ENCODE data around the gene KIAA1958.
"Not testable (repeated sequence)": the region's sequence is repeated elsewhere in the genome, so short reads cannot be mapped to it uniquely, and the experiment has no call there.

Gene KIAA1958

GRCh38 chr9:112582371-112583262 is 96.0 kb downstream of the KIAA1958 start:
- Histone ChIP-seq H3K4me2 (ENCODE audit: low read length) (no peak overlapping the region), H3K79me2 (ENCODE audit: low read length) (no peaks in the 10 kb centered on the region), H3K4me3 (ENCODE audit: low read length) (no peak overlapping the region)

GRCh38 chr9:112586599-112587155 is 100.0 kb downstream of the KIAA1958 start:
- Histone ChIP-seq H3K36me3 (replicated peaks; ENCODE audit: low read depth, low read length) (no peaks in the 10 kb centered on the region), H3K27ac (ENCODE audit: low read length) (no peak overlapping the region), H3K4me2 (ENCODE audit: low read length) (no peak overlapping the region), H3K27me3 (ENCODE audit: low read depth, low read length) (no peaks in the 10 kb centered on the region), H3K9ac (ENCODE audit: low read length) (no peak overlapping the region), H2AFZ (ENCODE audit: low read depth, low read length) (no peak overlapping the region), H3K4me1 (ENCODE audit: low read length) (no peaks in the 10 kb centered on the region), H3K9me3 (ENCODE audit: insufficient read depth, low read length) (no peaks in the 10 kb centered on the region), H3K79me2 (ENCODE audit: low read length) (no peaks in the 10 kb centered on the region), H3K4me3 (ENCODE audit: low read length) (no peak overlapping the region), H4K20me1 (ENCODE audit: insufficient read depth, low read length) (no peaks in the 10 kb centered on the region)
- TF ChIP-seq EZH2phosphoT487 (IDR thresholded peaks at IDR 0.05; ENCODE audit: low read depth) = no peak
- TF ChIP-seq, protein P1, sequence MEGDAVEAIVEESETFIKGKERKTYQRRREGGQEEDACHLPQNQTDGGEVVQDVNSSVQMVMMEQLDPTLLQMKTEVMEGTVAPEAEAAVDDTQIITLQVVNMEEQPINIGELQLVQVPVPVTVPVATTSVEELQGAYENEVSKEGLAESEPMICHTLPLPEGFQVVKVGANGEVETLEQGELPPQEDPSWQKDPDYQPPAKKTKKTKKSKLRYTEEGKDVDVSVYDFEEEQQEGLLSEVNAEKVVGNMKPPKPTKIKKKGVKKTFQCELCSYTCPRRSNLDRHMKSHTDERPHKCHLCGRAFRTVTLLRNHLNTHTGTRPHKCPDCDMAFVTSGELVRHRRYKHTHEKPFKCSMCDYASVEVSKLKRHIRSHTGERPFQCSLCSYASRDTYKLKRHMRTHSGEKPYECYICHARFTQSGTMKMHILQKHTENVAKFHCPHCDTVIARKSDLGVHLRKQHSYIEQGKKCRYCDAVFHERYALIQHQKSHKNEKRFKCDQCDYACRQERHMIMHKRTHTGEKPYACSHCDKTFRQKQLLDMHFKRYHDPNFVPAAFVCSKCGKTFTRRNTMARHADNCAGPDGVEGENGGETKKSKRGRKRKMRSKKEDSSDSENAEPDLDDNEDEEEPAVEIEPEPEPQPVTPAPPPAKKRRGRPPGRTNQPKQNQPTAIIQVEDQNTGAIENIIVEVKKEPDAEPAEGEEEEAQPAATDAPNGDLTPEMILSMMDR (IDR thresholded peaks at IDR 0.05; ENCODE audit: low read depth, low read length) = no peak

More at GRCh38 chr9:112582371-112583262, 96.0 kb downstream of the KIAA1958 start:
- Histone ChIP-seq H3K4me1 (ENCODE audit: low read length) (no peaks in the 10 kb centered on the region), H3K27me3 (ENCODE audit: low read depth, low read length) (no peaks in the 10 kb centered on the region), H2AFZ (ENCODE audit: low read depth, low read length) (no peak overlapping the region), H4K20me1 (ENCODE audit: insufficient read depth, low read length) (no peaks in the 10 kb centered on the region), H3K27ac (ENCODE audit: low read length) (no peak overlapping the region), H3K9ac (ENCODE audit: low read length) (no peak overlapping the region), H3K9me3 (ENCODE audit: insufficient read depth, low read length) (no peaks in the 10 kb centered on the region), H3K36me3 (replicated peaks; ENCODE audit: low read depth, low read length) (no peaks in the 10 kb centered on the region)
- TF ChIP-seq, protein P1 (IDR thresholded peaks at IDR 0.05; ENCODE audit: low read depth, low read length) = no peak
- no peak for TF ChIP-seq EZH2phosphoT487 (IDR thresholded peaks at IDR 0.05; ENCODE audit: low read depth)

DNA sequence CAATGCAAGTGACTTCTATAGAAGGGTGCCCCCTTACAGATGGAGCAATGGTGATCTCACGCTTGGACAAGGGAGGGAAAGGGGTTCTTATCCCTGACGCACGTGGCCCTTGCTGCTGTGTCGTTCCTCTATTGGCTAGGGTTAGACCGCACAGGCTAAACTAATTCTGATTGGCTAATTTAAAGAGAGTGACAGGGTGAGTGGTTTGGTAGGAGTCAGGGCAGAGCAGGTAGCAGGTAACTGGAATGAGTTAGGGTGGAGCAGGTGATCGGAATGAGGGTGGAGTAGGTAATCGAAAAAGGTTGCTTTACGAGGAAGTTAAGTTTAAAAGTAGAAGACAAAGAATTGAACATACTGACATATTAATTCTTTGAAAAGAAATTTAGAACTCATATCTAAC is 105.2 kb downstream of the KIAA1958 start:
- not testable (repeated sequence) for H3K9me3 ChIP-seq (ENCODE audit: insufficient read depth, low read length); H3K27ac ChIP-seq (ENCODE audit: low read length); H3K4me1 ChIP-seq (ENCODE audit: low read length); H2AFZ ChIP-seq (ENCODE audit: low read depth, low read length); H3K36me3 ChIP-seq (replicated peaks; ENCODE audit: low read depth, low read length); H3K27me3 ChIP-seq (ENCODE audit: low read depth, low read length); H3K9ac ChIP-seq (ENCODE audit: low read length); H4K20me1 ChIP-seq (ENCODE audit: insufficient read depth, low read length); H3K4me2 ChIP-seq (ENCODE audit: low read length); H3K4me3 ChIP-seq (ENCODE audit: low read length); H3K79me2 ChIP-seq (ENCODE audit: low read length)

DNA sequence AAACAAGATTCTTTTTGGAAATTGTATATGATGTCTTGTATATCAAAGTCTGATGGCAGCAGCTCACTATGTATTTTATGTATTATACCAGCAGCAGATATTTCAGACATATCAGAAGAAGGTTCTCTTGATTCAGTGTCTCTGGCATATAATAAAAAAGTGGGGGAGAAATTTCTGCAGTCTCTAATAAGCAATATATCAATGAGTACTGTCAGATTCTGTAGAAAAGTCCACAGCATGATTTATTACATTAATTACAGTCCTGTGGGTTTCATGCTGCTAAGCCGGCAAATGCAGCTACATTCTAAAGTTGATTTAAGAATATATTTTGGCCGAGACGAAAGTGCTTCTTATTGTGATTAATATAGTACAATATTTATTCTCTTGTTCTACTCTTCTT is 113.1 kb downstream of the KIAA1958 start:
- Histone ChIP-seq H3K36me3 (replicated peaks; ENCODE audit: low read depth, low read length) (no peaks in the 10 kb centered on the region), H3K9me3 (ENCODE audit: insufficient read depth, low read length) (no peaks in the 10 kb centered on the region), H3K79me2 (ENCODE audit: low read length) (peaks cover 4% of the 10 kb centered on the region; the same call in 1 of the 2 replicates), H2AFZ (ENCODE audit: low read depth, low read length) (no peak overlapping the region), H3K4me3 (ENCODE audit: low read length) (no peak overlapping the region), H3K27me3 (ENCODE audit: low read depth, low read length) (no peaks in the 10 kb centered on the region), H3K9ac (ENCODE audit: low read length) (no peak overlapping the region), H4K20me1 (ENCODE audit: insufficient read depth, low read length) (no peaks in the 10 kb centered on the region; the same call in 1 of the 2 replicates), H3K27ac (ENCODE audit: low read length) (no peak overlapping the region), H3K4me2 (ENCODE audit: low read length) (no peak overlapping the region), H3K4me1 (ENCODE audit: low read length) (peaks cover 14% of the 10 kb centered on the region)
- TF ChIP-seq EZH2phosphoT487 (IDR thresholded peaks at IDR 0.05; ENCODE audit: low read depth) = no peak
- TF ChIP-seq, protein P1 (IDR thresholded peaks at IDR 0.05; ENCODE audit: low read depth, low read length) = no peak

Measured in OCI-LY3 (cell line).